Thyroid gland (tissue), 4 donors: ENCODE measurements around the gene CENPA. TPM values are rescaled to one million over a fixed set of nuclear protein-coding genes. Genes with fewer than 3 reads are reported as not detected.
A peak's percentile ranks its signal among the peaks of the same experiment; 100 is the strongest.

Experiments
- DNase-seq, 2 donors: peaks; one replicate each; pipeline ENCODE4 v3.0.0-alpha.2; 2019
- H3K27ac ChIP-seq, 3 donors: fragments of 200-600 bp; sonication (generic); 1 replicate in 2 of 3; 2 replicates in 1 of 3; pipeline ENCODE4 v1.5.1; 2016 to 2019; ENCODE audit warnings: mild to moderate bottlenecking in 1 of 3, moderate library complexity in 1 of 3
- H3K27me3 ChIP-seq: fragments of 200-600 bp; sonication (generic); one replicate; pipeline ENCODE4 v1.5.1; 2019
- H3K36me3 ChIP-seq, 2 donors: fragments of 200-600 bp; sonication (generic); one replicate each; pipeline ENCODE4 v1.5.1; 2016 to 2019
- H3K4me1 ChIP-seq, 2 donors: fragments of 200-600 bp; sonication (generic); one replicate each; pipeline ENCODE4 v1.5.1; 2017 to 2019
- H3K4me3 ChIP-seq, 3 donors: fragments of 200-600 bp; sonication (generic); replicated peaks in 1 of 3; 1 replicate in 2 of 3; 2 replicates in 1 of 3; pipeline ENCODE4 v1.5.1; 2016; ENCODE audit warnings: mild to moderate bottlenecking in 1 of 3
- H3K9me3 ChIP-seq: fragments of 200-600 bp; sonication (generic); one replicate; pipeline ENCODE4 v1.5.1; 2017
- POLR2A ChIP-seq, 2 donors: fragments of 450-650 bp; IDR thresholded peaks; one replicate each; pipeline ENCODE4 v1.6.1; 2017; ENCODE audit warnings: antibody characterized with exemption in 2 of 2, mild to moderate bottlenecking in 2 of 2, moderate library complexity in 1 of 2
- WGBS, 2 donors: methylation state at CpG; one replicate each; pipeline ENCODE4 v1.1.5; 2017; 5-methylcytosine and 5-hydroxymethylcytosine counted together
- intact Hi-C: fragments of 100-400 bp; cut with DNase I; formaldehyde crosslinking; loops from one replicate; pipeline ENCODE4 v1.15.1; 2023
- total RNA-seq, 4 donors: library from RNA; depleted of rRNA; stranded (reverse); fragments of >200 nt; gene quantifications; one replicate each; pipeline ENCODE4 v1.2.3, GENCODE V29; 2016
- TF ChIP-seq, protein P1 (sequence below), 6 experiments: fragments of 200-600 bp in 3 of 6; fragments of 450-650 bp in 3 of 6; sonication (generic) in 3 of 6; IDR thresholded peaks; one replicate each; pipeline ENCODE4 v1.5.1; 2016 to 2019; ENCODE audit warnings: antibody characterized with exemption in 6 of 6, mild to moderate bottlenecking in 2 of 6, inconsistent platforms in 1 of 6, moderate library complexity in 1 of 6

The CENPA gene
- total RNA-seq, 4 donors from 2014 or later: 0.67 TPM; not detected in 3

- intact Hi-C loops: no loop called here
- DNase-seq: peak; percentile 95
- H3K36me3 ChIP-seq: peaks cover 25% of the 10 kb centered on the region in 2 donors
- H3K4me1 ChIP-seq: peaks cover 54 to 58% of the 10 kb centered on the region in 2 donors
- TF ChIP-seq, protein P1, sequence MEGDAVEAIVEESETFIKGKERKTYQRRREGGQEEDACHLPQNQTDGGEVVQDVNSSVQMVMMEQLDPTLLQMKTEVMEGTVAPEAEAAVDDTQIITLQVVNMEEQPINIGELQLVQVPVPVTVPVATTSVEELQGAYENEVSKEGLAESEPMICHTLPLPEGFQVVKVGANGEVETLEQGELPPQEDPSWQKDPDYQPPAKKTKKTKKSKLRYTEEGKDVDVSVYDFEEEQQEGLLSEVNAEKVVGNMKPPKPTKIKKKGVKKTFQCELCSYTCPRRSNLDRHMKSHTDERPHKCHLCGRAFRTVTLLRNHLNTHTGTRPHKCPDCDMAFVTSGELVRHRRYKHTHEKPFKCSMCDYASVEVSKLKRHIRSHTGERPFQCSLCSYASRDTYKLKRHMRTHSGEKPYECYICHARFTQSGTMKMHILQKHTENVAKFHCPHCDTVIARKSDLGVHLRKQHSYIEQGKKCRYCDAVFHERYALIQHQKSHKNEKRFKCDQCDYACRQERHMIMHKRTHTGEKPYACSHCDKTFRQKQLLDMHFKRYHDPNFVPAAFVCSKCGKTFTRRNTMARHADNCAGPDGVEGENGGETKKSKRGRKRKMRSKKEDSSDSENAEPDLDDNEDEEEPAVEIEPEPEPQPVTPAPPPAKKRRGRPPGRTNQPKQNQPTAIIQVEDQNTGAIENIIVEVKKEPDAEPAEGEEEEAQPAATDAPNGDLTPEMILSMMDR (IDR thresholded peaks at IDR 0.05): no peak
- peak in 1 of 2 donors; percentile 49 for TF ChIP-seq POLR2A (IDR thresholded peaks at IDR 0.05)
- peak overlapping the region; percentile 80 to 97 (median 83) for H3K27ac ChIP-seq
- 47 to 59% methylated on average over 13 of the region's 13 CpGs for WGBS, 2 donors
- no peak overlapping the region for H3K4me3 ChIP-seq
- no peaks in the 10 kb centered on the region for H3K9me3 ChIP-seq
- H3K27me3 ChIP-seq: no peaks in the 10 kb centered on the region
Observed at GRCh38 chr2:26772064-26773001, 13.5 kb upstream of the CENPA start.

GRCh38 chr2:26776195-26776800, 9.6 kb upstream of the CENPA start:
- H3K36me3 ChIP-seq: peaks cover 55 to 62% of the 10 kb centered on the region in 2 donors

GRCh38 chr2:26778098-26778497, 7.8 kb upstream of the CENPA start:
- 97% methylated on average over 13 of the region's 18 CpGs for whole genome bisulfite sequencing, 2 donors
- Histone ChIP-seq H3K36me3 (peaks cover 55 to 62% of the 10 kb centered on the region in 2 donors), H3K27ac (no peak overlapping the region), H3K9me3 (no peaks in the 10 kb centered on the region), H3K4me1 (peaks cover 2 to 4% of the 10 kb centered on the region in 2 donors), H3K27me3 (no peaks in the 10 kb centered on the region), H3K4me3 (no peak overlapping the region)
- TF ChIP-seq, protein P1 (IDR thresholded peaks at IDR 0.05): no peak
- no peak for TF ChIP-seq POLR2A (IDR thresholded peaks at IDR 0.05)
- intact Hi-C loops: no loop called here
- no peak for DNase-seq

More at GRCh38 chr2:26776195-26776800, 9.6 kb upstream of the CENPA start:
- no peak for DNase-seq
- no peaks in the 10 kb centered on the region for H3K9me3 ChIP-seq
- H3K4me1 ChIP-seq: peaks cover 20 to 22% of the 10 kb centered on the region in 2 donors
- no peak overlapping the region for H3K27ac ChIP-seq
- WGBS, 2 donors: 90 to 100% methylated on average over 3 to 5 of the region's 5 CpGs
- TF ChIP-seq, protein P1 (IDR thresholded peaks at IDR 0.05): no peak
- no peak for TF ChIP-seq POLR2A (IDR thresholded peaks at IDR 0.05)
- intact Hi-C loops: no loop called here
- no peaks in the 10 kb centered on the region for H3K27me3 ChIP-seq
- H3K4me3 ChIP-seq: no peak overlapping the region

DNA sequence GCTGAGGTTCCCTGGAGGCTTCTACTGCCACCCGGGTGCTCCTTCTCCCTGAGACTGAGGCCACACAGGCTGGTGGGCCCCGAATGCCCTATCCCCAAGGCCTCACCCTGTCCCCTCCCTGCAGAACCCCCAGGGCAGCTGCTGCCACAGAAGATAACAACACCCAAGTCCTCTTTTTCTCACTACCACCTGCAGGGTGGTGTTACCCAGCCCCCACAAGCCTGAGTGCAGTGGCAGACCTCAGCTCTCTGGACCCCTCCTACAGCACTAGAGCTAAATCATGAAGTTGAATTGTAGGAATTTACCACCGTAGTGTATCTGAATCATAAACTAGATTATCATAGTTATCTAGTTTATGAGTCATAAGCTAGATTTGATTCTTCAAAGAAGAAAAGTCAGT, 7.3 kb upstream of the CENPA start:
- intact Hi-C loops: no loop called here
- Histone ChIP-seq H3K4me3 (no peak overlapping the region), H3K4me1 (no peaks in the 10 kb centered on the region), H3K27me3 (no peaks in the 10 kb centered on the region), H3K27ac (no peak overlapping the region), H3K9me3 (no peaks in the 10 kb centered on the region), H3K36me3 (peaks cover 55 to 62% of the 10 kb centered on the region in 2 donors)
- TF ChIP-seq POLR2A (IDR thresholded peaks at IDR 0.05): no peak
- TF ChIP-seq, protein P1 (IDR thresholded peaks at IDR 0.05): no peak
- DNase-seq: no peak
- 92% methylated on average over 3 of the region's 3 CpGs for WGBS, 2 donors
